Glomerular visceral epithelial cell (primary cell): ENCODE results near the gene WDR81.
A peak's percentile ranks its signal among the peaks of the same experiment; 100 is the strongest.
"Not testable (repeated sequence)": the region's sequence is repeated elsewhere in the genome, so short reads cannot be mapped to it uniquely, and the experiment has no call there.

Source experiments
- DNase-seq: peaks from one replicate; pipeline ENCODE4 v3.0.0-alpha.2; 2016; ENCODE audit errors: extremely low spot score

WDR81 gene

DNA sequence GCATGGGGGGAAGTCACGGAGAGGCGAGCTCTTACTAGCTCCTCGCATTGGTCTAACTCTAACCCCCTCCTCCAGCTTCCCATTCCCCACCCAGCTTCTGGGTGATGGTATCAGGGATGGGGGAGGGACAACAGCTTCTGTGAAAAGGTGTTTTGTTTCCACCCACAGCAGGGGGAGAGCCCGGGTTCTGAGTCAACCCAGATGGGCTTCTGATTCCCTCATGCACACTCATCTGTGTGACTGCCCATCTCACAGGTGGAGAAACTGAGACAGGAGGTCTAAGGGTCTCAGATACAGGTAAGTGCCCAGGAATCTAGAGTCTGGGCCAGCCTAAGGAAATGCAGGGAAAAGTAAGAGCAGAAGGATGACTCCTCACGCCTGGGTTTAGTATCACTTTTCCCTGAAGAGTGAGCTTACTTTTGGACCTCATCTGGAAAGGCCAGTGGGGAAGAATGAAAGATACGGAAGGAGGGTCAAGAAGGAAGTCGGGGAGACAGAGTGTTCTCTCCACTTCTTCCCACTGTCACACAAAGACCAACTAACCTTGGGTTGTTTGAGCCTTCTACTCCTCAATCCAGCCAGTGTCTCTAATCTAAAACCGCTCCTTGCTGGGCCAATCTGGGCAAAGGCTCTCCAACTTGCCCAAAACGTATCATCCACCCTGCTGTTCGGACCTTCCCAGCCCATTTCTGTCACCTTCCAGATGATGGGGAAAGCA is 11.2 kb upstream of the WDR81 start:
- DNase-seq = no peak

DNA sequence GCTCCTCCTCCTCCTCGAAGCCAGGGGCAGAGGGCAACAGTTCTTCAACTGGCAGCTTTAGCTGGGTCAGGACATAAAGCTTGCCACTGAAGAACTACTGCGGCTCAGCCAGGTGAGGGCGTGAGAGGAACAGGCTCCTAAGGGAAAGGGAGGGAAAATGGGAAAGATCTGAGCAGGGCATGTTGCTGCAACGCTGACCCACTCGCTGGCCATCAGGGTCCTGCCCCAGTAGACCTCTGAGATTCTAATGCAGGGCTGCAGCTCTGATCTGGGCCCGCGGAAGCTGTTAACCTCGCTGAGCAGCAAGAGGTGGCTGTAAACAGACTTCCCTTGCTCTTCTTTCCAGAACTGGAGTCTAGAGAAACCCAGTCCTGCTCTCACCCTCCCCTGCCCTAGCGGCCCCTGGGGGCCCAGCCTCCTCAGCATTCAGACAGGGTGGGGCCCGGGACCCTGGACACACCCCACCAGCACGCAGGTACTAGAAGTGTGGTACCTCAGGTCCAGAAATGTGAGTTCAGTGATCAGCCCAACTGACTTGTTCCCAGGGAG is 10.6 kb upstream of the WDR81 start:
- peak; percentile 75 for DNase-seq

DNA sequence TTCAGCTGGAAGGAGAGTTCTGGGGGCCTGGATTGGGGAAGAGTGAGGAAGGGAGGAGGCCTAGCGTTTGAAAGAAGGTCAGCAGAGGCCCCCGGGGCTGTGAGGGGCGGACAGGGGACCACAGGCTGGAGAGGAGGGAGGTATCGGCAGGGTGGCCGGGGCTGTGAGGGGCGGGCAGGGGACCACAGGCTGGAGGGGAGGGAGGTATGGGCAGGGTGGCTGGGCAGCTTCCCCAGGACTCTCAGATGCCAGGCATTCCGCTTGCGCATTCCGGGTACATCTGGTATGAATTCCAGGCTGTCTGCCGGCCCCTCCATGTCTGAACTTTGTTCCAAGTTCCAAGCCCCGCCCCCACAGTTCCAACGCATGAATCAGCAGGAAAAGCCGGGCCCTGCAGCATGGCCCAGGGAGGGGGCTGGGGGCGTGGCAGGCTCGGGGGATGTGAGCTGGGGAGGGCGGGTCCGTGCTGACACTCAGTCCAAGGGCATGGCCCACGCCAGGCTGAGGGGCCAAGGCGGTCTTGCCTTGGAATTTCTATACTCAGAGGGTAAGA is 10.0 kb upstream of the WDR81 start:
- peak; percentile 98 for DNase-seq

DNA sequence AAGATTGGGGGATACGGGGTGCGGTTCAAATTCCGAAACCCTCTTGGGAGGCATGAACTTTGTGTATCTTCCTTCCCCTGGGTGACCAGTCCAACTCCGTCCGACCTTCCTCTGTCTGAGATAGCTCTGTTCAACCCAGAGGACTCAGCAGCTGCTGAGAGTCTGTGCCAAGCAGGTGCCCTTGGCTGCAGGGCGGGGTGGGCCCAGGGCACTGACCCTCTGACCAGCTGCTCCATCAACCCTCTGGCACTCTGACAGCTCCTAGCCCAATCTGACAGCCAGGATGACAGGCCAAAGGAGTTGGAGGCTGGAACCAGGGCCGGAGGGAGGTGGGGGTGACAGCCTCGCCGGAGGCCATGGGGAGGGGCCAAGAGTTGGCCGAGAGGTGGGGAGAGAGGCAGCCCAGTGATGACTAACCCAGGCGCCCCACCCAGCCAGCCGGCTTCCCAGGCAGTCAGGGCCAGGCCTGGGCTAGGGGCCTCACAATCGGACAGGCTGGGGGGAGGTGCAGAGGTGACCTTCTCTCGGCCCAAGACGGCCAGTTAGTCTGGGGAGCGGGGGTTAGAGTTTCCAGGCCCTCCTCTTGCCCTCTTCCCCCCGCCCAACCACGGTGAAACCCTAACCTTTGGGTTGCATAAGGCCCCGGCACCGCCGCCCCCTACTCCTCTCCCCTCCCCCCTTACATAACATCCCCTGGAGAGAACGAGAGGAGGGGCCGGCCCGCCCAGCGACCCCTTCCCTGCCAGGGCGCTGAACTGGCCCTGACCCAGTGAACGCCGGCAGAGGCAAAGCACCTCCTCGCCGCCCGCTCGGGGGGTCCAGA is 9.3 kb upstream of the WDR81 start:
- peak; percentile 89 for DNase-seq

DNA sequence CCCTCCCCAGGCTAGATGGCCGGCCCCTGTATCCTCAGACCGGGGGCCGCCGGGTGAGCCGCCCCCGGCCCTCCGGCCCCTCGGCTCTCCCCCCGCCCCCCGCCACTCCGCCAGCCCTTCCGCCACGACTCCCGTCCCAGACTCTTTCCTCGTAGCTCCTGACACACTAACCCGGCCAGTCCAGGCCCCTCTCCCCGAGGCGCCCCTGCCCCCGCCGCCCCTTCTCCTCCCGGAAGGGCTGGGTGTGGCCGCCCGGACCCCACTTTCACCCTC is 8.8 kb upstream of the WDR81 start:
- no peak for DNase-seq

DNA sequence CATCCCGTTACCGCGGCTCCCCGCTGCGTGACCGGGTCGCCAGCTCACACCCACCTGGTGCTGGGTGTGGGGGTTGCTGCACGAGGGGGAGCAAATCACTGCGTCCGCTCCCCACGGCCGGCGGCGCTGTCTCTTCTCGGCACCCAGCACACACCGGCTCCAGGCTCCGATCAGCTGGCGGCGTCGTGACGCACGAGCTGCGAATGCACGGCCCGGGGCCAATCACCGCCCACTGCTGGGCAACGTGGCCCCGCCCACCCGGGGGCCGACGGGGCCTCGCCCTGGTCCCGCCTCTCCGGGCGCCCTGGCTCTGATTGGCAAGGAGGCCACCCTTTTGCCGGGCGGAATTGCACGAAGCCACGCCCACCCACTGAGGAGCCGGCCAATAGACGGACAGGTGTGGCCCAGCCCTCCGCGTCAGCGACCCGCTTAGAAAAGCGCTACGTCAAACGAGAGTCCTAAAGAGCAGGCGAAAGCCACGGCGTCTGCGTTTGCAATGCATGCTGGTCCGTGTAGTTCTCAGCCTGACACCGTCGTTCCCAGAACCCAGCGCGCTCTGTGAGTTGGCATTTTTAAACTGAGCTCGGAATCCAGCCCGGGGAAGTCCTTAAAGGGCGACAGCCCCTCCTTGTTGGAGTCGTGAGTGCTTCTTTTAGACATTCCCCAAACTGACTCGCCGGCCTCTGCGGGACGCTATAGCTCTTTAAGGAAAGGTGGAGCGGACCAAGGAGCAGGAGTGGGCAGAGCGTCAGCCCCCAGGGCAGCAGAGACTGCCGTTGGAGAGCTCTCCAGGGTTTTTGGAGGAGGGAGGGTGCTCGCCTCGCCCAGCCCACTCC is 8.2 kb upstream of the WDR81 start:
- peak; percentile 100 for DNase-seq

DNA sequence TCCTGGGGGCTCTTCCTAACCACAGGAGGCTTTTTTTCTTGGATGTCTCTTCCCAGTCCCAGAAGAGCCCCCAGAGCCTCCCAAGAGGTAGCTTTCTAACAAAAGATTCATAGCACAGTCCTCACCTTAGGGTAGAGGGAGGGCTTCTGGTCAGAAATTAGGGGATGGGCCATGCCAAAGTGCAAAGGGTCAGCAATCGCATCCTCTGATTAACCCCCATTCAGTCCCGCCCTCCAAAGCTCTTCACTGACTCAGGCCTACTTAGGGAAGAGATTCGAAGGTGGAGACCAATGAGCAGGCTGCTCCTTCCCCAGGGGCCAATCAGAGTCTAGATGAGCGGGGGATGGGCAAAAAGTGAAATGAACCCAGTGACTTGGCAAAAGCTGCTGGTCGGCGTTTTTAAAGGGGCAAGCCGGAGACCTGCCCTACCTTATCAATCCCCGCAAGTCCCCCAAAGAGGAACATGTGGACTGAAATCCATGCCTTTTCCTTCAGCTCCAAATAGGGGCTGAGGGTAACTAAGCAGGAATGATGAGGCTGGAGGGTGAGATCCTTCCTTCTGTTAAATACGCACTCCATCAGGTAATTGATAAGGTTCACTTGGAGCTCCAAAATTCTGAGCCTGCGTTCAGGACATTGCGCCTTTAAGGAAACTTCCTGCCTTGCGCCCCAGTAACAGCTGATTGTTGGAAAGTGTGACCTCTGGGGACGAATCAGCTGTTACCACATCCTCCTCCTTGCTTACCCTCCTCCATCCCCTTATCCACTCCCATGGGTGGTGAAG is 7.4 kb upstream of the WDR81 start:
- DNase-seq = peak; percentile 99

DNA sequence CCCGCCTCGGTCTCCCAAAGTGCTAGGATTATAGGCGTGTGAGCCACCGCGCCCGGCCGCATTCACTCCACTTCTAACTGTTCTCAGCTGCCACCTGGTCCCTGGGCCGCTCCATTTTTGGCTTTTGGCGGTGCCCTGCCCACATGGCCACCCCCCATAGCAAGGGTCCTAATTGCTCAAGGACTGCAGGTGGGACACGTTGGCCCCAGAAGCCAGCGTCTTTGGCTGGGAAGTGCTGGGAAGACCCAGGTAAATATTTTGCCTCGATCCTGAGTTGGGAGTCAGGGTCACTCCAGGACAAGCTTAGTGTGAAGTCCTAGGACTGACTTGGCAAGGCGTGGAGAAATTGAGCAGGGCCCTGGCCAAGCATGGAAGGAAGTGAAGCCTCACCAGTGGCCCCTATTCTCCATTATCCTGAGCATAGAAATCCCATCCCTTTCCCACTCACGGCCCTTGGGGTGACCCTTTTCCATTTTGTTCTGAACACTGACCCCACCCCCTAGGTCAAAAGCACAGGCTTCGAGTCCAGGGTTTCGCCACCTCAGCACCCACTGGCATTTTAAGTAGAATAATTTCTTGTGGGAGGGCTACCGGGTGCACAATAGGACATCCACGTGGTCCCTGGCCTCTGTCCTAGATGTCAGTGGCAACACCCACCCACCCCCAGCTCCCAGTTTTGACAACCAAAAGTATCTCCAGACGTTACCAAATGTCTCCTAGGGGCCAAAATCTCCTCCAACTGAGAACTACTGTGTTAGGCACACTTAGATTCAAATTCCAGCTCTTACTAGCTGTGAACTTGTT is 5.9 kb upstream of the WDR81 start:
- no peak for DNase-seq

DNA sequence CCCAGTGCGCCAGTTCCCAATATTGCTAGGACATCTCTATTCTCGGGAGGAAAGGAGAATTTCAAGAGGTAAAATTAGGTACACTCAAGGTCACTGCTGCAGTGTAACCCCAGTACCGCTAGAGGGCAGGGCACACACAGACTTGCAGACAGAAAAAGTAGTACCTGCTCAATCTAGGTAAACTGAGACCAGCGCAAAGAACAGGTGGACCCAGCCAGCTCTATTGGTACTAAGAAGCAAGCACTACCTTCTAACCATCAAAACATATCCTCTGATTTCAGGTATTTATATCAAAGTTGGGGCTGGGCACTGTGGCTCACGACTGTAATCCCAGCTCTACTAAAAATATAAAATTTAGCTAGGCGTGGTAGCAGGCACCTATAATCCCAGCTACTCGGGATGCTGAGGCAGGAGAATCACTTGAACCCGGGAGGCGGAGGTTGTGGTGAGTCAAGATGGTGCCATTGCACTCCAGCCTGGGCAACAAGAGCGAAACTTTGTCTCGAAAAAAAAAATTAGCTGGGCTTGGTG is 3.6 kb upstream of the WDR81 start:
- peak; percentile 59 for DNase-seq

DNA sequence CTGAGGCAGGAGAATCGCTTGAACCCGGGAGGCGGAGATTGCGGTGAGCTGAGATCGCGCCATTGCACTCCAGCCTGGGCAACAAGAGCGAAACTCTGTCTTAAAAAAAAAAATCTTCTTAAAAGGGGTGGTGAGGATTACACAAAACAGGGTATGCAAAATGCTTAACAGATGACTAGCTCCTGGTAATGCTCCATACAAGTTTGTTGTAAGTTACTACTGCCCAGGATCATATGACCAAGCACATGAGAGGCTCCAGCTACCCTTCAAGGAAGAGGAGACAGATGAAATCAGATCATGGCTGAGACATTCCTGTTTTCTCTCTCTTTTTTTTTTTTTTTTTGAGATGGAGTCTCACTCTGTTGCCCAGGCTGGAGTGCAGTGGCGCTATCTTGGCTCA is 2.5 kb upstream of the WDR81 start:
- not testable (repeated sequence) for DNase-seq

DNA sequence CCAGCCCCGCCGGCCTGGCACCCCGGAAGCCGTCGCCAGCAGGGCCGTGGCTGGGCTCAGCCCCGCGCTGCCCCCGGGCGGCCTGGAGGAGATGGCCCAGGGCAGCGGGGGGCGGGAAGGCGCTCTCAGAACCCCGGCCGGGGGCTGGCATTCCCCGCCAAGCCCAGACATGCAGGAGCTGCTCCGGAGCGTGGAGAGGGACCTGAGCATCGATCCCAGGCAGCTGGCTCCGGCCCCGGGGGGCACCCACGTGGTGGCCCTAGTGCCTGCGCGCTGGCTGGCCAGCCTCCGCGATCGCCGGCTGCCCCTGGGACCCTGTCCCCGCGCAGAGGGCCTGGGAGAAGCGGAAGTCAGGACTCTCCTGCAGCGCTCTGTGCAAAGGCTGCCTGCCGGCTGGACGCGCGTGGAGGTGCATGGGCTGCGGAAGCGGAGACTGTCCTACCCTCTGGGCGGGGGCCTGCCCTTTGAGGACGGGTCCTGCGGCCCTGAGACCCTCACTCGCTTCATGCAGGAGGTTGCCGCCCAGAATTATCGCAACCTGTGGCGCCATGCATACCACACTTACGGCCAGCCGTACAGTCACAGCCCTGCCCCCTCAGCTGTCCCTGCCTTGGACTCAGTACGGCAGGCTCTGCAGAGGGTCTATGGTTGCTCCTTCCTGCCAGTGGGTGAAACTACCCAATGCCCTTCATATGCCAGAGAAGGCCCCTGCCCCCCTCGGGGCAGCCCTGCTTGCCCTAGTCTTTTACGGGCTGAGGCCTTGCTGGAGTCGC is 551 bp downstream of the WDR81 start:
- DNase-seq = no peak

DNA sequence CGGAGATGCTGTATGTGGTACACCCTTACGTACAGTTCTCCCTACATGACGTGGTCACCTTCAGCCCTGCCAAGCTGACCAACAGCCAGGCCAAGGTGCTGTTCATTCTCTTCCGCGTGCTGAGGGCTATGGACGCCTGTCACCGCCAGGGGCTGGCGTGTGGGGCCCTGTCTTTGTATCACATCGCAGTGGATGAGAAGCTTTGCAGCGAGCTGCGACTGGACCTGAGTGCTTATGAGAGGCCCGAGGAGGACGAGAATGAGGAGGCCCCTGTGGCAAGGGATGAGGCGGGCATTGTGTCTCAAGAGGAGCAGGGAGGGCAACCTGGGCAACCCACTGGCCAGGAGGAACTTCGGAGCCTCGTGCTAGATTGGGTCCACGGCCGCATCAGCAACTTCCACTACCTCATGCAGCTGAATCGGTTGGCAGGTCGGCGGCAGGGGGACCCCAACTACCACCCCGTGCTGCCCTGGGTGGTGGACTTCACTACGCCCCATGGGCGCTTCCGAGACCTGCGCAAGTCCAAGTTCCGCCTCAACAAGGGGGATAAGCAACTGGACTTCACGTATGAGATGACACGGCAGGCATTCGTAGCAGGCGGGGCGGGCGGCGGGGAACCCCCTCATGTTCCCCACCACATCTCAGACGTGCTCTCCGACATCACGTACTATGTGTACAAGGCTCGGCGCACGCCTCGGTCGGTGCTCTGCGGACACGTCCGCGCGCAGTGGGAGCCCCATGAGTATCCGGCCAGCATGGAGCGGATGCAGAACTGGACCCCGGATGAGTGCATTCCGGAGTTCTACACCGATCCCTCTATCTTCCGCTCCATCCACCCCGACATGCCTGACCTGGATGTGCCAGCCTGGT is 1.4 kb downstream of the WDR81 start:
- DNase-seq = no peak

DNA sequence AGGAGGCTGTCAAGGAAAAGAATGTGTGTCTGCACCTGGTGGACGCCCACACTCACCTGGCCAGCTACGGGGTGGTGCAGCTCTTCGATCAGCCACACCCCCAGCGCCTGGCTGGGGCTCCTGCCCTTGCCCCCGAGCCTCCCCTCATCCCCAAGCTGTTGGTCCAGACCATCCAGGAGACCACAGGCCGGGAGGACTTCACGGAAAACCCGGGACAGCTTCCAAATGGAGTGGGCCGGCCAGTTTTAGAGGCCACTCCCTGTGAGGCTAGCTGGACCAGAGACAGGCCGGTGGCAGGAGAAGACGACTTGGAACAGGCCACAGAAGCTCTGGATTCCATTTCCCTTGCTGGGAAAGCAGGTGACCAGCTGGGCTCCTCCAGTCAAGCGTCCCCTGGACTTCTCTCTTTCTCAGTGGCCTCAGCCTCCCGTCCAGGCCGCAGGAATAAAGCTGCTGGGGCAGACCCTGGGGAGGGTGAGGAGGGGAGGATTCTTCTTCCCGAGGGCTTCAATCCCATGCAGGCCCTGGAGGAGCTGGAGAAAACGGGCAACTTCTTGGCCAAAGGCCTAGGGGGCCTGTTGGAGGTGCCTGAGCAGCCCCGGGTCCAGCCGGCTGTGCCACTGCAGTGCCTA is 2.2 kb downstream of the WDR81 start:
- DNase-seq = no peak

DNA sequence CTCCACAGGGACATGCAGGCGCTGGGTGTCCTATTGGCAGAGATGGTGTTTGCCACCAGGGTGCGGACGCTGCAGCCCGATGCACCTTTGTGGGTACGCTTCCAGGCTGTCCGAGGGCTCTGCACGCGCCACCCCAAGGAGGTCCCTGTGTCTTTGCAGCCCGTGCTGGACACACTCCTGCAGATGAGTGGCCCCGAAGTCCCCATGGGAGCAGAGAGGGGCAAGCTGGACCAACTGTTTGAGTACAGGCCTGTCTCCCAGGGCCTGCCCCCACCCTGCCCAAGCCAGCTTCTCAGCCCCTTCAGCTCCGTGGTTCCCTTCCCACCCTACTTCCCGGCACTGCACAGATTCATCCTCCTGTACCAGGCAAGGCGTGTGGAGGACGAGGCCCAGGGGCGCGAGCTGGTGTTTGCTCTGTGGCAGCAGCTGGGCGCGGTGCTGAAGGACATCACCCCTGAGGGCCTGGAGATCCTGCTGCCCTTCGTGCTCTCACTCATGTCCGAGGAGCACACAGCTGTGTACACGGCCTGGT is 2.8 kb downstream of the WDR81 start:
- DNase-seq = no peak

DNA sequence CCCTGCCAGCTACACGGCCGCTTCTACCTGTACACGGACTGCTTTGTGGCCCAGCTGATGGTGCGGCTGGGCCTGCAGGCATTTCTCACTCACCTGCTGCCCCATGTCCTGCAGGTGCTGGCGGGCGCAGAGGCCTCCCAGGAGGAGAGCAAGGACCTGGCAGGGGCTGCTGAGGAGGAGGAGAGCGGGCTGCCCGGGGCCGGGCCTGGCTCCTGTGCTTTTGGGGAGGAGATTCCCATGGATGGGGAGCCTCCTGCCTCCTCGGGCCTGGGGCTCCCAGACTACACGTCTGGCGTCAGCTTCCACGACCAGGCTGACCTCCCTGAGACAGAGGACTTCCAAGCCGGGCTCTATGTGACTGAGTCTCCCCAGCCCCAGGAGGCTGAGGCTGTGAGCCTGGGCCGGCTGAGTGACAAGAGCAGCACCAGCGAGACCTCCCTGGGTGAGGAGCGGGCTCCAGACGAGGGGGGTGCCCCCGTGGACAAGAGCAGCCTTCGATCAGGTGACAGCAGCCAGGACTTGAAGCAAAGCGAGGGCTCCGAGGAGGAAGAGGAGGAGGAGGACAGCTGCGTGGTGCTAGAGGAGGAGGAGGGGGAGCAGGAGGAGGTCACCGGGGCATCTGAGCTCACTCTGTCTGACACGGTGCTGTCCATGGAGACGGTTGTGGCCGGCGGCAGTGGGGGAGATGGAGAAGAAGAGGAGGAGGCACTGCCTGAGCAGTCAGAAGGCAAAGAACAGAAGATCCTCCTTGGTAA is 3.5 kb downstream of the WDR81 start:
- no peak for DNase-seq

DNA sequence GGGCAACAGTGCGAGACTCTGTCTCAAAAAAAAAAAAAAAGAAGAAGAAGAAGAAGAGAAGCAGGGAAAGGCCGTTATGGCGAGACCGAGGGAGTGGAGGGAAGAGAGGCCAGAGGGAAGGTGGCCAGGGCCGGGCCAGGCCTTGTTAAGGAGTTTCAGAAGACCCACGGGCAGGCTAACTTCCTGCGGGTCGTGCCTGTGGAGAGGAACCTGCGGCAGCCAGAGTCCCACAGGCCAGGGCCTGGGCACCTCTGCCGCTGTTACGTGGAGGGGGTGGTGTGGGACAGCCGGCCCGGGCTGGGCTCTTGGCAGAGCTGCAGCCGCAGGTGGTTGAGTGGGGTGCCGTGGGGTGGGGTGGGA is 5.4 kb downstream of the WDR81 start:
- no peak for DNase-seq
